Stimulated activated CD8-positive, alpha-beta memory T cell treated with anti-CD3 and anti-CD28 coated beads, Interleukin-4, amount 100 ng/mL, for 4 hours (primary cell): ENCODE data around the gene MAPK10.
"Not testable (repeated sequence)": the region's sequence is repeated elsewhere in the genome, so short reads cannot be mapped to it uniquely, and the experiment has no call there.

Source experiments
- DNase-seq, 2 donors: peaks; one replicate each; pipeline ENCODE4 v3.0.0-alpha.2; 2020; ENCODE audit warnings: low read depth in 2 of 2, low spot score in 1 of 2

MAPK10 gene

DNA sequence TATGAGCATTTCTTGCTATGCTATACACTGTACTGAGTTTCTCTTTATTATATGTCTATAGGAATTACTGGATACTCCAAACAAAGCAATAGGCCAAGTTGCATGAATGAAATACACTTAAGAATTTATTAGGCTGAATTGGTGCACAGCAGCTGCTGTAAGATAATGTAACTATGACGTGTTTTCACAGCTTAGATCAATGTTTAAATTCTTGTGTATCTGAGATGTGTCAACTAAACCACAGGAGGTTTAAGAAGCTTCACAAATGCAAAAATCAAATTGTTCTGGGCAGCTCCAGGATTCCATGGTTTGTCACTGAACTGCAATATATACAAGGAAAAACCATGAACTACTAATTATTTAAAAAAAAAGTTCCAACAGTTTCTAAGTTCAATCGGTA is 156.7 kb downstream of the MAPK10 start:
- DNase-seq = no peak

DNA sequence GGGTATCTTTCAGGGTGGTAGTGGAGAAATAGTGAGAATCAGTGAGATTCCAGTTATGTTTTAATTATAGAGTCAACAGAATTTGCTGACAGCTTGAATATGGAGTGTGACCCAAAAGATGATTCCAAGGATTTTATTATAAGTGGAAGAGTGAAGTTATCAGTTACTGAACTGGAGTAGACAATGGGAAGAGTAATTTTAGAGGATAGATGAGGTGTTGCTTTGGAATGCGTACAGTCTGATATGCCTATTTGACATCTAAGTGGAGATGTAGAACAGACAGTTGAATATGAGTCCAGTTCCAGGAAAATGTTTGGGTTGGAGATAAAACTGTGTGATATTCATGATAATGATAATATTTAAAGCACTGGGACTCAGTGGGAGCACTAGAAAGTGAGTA is 174.2 kb downstream of the MAPK10 start:
- no peak for DNase-seq

- DNase-seq = no peak
These were observed 175.0 kb downstream of the MAPK10 start for GRCh38 chr4:86184901-86185285.

- no peak for DNase-seq
These were observed 175.5 kb downstream of the MAPK10 start for GRCh38 chr4:86184216-86184900.

- DNase-seq = no peak
These were observed 178.3 kb downstream of the MAPK10 start for GRCh38 chr4:86181585-86181984.

DNA sequence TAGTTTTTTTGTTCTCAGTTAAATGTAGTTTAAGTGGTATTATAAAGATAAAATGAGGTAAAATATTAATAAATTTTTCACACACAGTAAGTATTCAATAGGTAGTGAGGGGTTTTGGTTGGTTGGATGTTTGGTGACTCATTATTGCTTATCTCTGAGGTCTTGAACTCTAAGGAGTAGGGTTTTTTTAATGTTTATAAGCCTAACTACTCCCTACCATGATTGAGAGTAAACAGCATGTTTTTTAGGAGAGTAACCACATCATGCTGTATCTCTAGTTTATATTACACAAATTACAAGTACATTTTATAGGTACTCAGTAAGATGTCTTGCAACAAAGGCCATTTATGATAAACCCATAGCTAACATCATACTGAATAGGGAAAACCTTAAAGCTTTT is 181.6 kb downstream of the MAPK10 start:
- no peak for DNase-seq

- no peak for DNase-seq
These were observed 185.3 kb downstream of the MAPK10 start for GRCh38 chr4:86174506-86174905.

DNA sequence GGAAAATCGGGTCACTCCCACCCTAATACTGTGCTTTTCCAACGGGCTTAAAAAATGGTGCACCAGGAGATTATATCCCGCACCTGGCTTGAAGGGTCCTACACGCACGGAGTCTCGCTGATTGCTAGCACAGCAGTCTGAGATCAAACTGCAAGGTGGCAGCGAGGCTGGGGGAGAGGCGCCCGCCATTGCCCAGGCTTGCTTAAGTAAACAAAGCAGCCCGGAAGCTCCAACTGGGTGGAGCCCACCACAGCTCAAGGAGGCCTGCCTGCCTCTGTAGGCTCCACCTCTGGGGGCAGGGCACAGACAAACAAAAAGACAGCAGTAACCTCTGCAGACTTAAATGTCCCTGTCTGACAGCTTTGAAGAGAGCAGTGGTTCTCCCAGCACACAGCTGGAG is 191.5 kb downstream of the MAPK10 start:
- not testable (repeated sequence) for DNase-seq

- no peak for DNase-seq
These were observed 199.4 kb downstream of the MAPK10 start for GRCh38 chr4:86160426-86160825.

DNA sequence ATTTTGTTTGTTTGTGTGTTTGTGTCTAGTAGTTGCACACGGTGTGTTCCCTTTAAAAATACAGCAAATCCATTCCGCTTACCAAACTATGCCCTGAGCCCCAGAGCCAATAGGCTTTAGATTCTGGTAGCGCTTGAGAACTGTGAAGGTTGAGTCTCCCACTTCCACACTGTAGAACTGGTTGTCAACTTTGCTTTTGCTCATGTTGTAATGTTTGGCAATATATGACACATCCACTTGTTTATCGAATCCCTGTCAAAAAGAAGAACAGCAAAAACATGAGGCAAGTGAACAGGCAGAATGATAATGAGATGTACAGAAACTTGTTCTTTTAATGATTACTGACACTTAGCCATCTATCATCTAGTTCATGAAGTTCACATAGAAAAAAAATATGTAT is 200.6 kb downstream of the MAPK10 start:
- no peak for DNase-seq

- no peak for DNase-seq
These were observed 203.3 kb downstream of the MAPK10 start for GRCh38 chr4:86156531-86156930.

DNA sequence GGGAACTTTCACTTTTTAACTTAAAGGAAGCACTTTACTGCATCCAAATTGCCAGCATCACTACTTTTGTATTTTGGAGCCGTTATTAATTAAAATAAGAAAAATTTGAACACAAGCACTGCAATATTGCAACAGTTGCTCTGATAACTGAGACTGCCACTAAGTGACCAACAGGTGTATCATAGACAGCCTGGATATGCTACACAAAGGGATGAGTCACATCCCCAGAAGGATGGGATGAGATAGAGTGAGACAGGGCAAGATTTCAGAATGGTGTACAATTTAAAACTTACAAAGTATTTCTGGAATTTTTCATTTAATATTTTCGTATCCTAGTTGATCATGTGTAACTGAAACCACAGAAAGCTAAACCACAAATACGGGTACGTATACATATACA is 204.1 kb downstream of the MAPK10 start:
- DNase-seq = no peak

DNA sequence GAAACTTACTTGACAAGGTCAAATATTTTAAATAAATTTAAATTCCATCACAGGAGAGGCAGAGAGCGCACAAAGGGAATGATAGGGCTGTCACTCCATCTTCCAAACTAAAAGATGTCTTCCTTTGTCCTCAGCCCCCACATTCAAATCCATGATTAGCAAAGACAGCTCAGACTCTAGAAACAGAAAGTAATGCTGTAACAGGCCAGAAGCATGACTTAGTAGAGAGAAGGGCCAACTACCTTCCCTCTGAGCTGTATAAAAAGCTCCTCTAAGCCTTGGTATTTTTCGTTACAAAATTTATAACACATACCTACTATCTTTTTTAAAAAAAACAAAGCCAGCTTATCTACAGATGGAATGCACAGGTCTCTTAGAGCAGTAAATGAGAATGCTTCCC is 207.4 kb downstream of the MAPK10 start:
- no peak for DNase-seq

DNA sequence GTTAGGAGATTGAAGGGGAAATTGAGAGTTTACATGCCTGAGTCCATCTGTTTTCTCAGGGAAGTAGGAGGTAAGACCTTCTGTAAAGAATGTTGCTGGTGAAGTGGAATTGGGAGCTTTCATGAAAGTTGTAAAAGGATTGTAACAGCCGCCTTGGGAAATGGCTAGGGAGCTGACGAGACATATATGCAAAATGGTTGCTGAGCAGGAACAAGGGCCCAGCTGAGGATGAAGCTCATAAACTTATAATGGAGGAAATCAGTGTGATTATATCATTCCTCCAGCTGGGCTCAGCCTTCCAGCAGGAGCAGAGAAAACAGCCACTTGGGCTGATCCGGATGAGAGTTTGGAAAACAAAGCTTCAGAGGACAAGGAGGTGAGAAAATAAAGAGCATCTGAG is 208.7 kb downstream of the MAPK10 start:
- DNase-seq = no peak

DNA sequence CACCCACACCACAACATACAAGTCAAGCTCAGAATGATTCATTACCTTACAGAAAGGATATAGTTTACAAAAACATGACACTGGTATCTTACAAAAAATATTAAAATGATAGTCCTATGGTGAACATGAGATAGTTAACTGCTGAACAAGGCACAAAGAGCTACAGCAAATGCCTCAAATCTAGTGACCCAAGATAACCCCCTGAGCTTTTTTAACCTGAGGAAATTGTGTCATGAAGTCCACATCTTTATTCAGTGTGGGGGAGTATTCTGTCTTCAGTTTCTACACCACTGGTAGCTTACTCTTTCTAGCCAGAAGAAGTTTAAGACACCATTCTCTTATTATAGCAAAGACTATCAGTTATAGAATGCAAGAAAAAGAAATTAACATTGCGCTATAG is 218.7 kb downstream of the MAPK10 start:
- DNase-seq = no peak

DNA sequence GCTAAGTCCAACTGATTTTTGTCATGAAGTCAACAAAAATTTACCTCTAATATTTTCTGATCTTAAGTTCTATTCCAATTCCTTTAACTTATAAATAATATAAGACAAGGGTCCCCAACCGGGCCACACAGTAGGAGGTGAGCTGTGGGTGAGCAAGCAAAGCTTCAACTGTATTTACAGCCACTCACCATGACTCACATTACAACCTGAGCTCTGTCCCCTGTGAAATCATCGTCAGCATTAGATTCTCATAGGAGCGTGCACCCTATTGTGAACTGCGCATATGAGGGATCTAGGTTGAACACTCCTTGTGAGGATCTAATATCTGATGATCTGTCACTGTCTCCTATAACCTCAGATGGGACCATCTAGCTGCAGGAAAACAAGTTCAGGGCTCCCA is 227.4 kb downstream of the MAPK10 start:
- no peak for DNase-seq

DNA sequence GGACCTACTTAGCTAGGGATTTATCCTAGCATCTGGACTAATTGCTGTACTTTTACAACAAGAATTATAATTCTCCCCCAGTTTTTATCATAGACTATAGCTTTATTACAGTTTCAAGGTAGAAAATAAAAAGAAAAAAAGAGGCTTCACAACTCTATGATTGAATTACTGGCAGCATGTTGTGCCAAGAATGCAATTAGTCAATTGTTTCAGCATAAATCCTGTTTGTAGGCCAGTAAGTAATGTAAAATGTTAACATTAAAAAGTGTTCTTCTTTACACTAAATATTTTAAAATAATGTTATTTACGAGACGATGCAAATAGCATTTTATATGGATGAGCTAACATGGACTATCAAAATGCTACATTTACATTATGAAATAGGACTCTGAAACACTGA is 228.4 kb downstream of the MAPK10 start:
- no peak for DNase-seq

GRCh38 chr4:86130160-86130933 is 229.5 kb downstream of the MAPK10 start:
- no peak for DNase-seq

- DNase-seq = no peak
These were observed 230.3 kb downstream of the MAPK10 start for GRCh38 chr4:86129546-86129945.

DNA sequence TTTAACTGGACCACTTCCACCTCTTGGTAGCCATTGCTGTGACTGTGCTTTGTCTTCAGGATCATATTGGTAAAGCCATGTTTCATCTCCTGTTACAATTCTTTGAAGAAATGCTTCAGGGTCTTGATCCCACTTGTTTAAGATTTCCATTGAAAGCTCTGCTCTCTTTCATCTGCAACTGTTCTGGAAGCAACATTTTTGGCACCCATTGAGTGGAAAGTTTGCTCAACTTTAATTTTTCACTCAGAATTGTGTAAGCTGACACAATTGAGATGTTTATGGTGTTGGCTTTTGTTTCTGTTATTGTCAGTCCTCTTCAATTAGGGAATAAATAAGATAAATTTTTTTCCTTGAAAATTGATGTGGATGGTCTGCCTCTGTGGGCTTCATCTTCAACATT is 237.4 kb downstream of the MAPK10 start:
- no peak for DNase-seq

DNA sequence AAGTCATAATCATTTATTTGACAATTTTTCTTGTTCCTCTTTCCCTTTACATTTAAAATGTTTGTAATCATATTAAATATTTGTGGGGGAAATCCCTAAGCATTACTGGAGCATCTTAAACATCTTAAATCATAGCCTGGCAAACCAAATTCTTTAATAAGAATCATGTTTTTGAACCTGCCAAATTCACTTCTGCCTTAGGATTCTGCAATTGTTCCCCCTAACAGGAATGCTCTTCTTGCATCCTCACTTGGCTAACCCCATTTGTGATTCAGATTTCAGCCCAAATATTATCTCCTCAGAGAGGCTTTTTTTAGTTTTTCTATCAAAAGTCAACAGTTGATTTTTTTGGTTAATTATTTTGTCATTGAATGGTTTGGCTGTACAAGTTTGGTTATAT is 241.1 kb downstream of the MAPK10 start:
- no peak for DNase-seq

- DNase-seq = no peak
These were observed 242.0 kb downstream of the MAPK10 start for GRCh38 chr4:86117705-86118302.

DNA sequence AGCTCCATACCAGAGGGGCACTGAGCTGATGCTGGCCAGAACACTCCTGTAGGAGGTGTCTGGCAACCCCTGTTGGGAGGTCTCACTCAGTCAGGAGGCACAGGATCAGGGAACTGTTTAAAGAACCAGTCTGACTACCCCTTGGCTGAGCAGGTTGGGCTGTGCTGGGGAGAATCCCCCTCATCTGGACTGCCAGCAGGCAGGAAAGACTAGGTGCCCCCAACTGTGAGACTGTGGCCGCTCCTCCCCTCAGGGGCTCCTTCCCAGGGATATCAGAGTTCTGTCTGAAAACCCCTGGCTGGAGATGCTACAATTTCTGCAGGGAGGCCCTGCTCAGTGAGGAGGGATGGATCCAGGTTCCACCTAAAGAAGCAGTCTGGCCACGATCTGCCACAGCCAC is 245.3 kb downstream of the MAPK10 start:
- DNase-seq = no peak
